CD14-positive monocyte (primary cell): ENCODE data around the gene CD300A. TPM values are rescaled to one million over a fixed set of nuclear protein-coding genes. Genes with fewer than 3 reads are reported as not detected.
A peak's percentile ranks its signal among the peaks of the same experiment; 100 is the strongest.

Experiments used
- DNase-seq, 3 donors: peaks; one replicate each; pipeline ENCODE4 v3.0.0-alpha.2; 2011 to 2022
- H2AFZ ChIP-seq: 2 replicates; pipeline ENCODE4 v1.6.0; 2012; ENCODE audit warnings: mild to moderate bottlenecking, low read depth, low read length, inconsistent platforms; ENCODE audit not compliant: insufficient read depth, poor library complexity, severe bottlenecking
- H3K27ac ChIP-seq, 2 donors: 1 replicate in 1 of 2; 2 replicates in 1 of 2; pipeline ENCODE4 v1.5.1; 2012 to 2013; ENCODE audit warnings: low read length in 2 of 2, control low read depth in 1 of 2, inconsistent platforms in 1 of 2, low read depth in 1 of 2, mild to moderate bottlenecking in 1 of 2
- H3K27me3 ChIP-seq, 2 donors: one replicate each; pipeline versions ENCODE4 v1.6.0 to v1.6.1; 2011 to 2013; ENCODE audit warnings: low read length in 2 of 2; ENCODE audit not compliant: control insufficient read depth in 2 of 2, insufficient read depth in 2 of 2
- H3K36me3 ChIP-seq, 2 donors: replicated peaks in 1 of 2; 1 replicate in 1 of 2; 2 replicates in 1 of 2; pipeline versions ENCODE4 v1.5.1 to v1.6.1; 2012 to 2013; ENCODE audit warnings: low read length in 2 of 2, control low read depth in 1 of 2, inconsistent platforms in 1 of 2, mild to moderate bottlenecking in 1 of 2; ENCODE audit not compliant: insufficient read depth in 2 of 2, control insufficient read depth in 1 of 2
- H3K4me1 ChIP-seq, 2 donors: 1 replicate in 1 of 2; 2 replicates in 1 of 2; pipeline versions ENCODE4 v1.5.1 to v1.6.1; 2012 to 2013; ENCODE audit warnings: low read length in 2 of 2, control low read depth in 1 of 2, inconsistent platforms in 1 of 2, mild to moderate bottlenecking in 1 of 2, moderate library complexity in 1 of 2; ENCODE audit not compliant: insufficient read depth in 2 of 2, control insufficient read depth in 1 of 2
- H3K4me2 ChIP-seq: replicated peaks from 2 replicates; pipeline ENCODE3; 2012; ENCODE audit warnings: low read length, moderate library complexity, mild to moderate bottlenecking; ENCODE audit not compliant: poor library complexity, severe bottlenecking; ENCODE audit errors: extremely low read depth
- H3K4me3 ChIP-seq, 3 experiments: fragments of 200-600 bp in 1 of 3; sonication (generic) in 1 of 3; replicated peaks in 1 of 3; 1 replicate in 2 of 3; 2 replicates in 1 of 3; pipeline ENCODE4 v1.5.1; 2011 to 2013; ENCODE audit warnings: low read length in 3 of 3, mild to moderate bottlenecking in 3 of 3, control low read depth in 2 of 3, low read depth in 2 of 3, inconsistent platforms in 1 of 3, moderate library complexity in 1 of 3
- H3K79me2 ChIP-seq: 2 replicates; pipeline ENCODE4 v1.6.0; 2012; ENCODE audit warnings: mild to moderate bottlenecking, control low read depth, inconsistent platforms, low read length, moderate library complexity; ENCODE audit not compliant: insufficient read depth
- H3K9ac ChIP-seq: 2 replicates; pipeline ENCODE4 v1.6.0; 2017; ENCODE audit warnings: low read length, mild to moderate bottlenecking; ENCODE audit not compliant: insufficient read depth, poor library complexity, severe bottlenecking
- H3K9me3 ChIP-seq, 2 donors: replicated peaks in 1 of 2; 1 replicate in 1 of 2; 2 replicates in 1 of 2; pipeline versions ENCODE4 v1.5.1 to v1.6.1; 2012 to 2013; ENCODE audit warnings: low read length in 2 of 2, control low read depth in 1 of 2; ENCODE audit not compliant: control insufficient read depth in 1 of 2, insufficient read depth in 1 of 2
- H4K20me1 ChIP-seq: 2 replicates; pipeline ENCODE4 v1.6.0; 2012; ENCODE audit warnings: mild to moderate bottlenecking, low read length, control low read depth, moderate library complexity; ENCODE audit not compliant: insufficient read depth
- H3K27ac Mint-ChIP-seq, 7 donors: one replicate each; pipeline ENCODE4 v1.8.0; 2020; ENCODE audit warnings: mild to moderate bottlenecking in 7 of 7, mixed read lengths in 7 of 7, moderate library complexity in 6 of 7, inconsistent platforms in 2 of 7
- H3K27me3 Mint-ChIP-seq, 3 donors: one replicate each; pipeline ENCODE4 v1.8.0; 2021 to 2022; ENCODE audit warnings: low read depth in 3 of 3, mild to moderate bottlenecking in 3 of 3, mixed read lengths in 3 of 3, moderate library complexity in 3 of 3, inconsistent platforms in 1 of 3
- H3K36me3 Mint-ChIP-seq, 2 donors: one replicate each; pipeline ENCODE4 v1.8.0; 2020; ENCODE audit warnings: mixed read lengths in 2 of 2, inconsistent platforms in 1 of 2, mild to moderate bottlenecking in 1 of 2
- H3K4me1 Mint-ChIP-seq: one replicate; pipeline ENCODE4 v1.8.0; 2020; ENCODE audit warnings: mild to moderate bottlenecking, mixed read lengths
- H3K4me3 Mint-ChIP-seq, 2 donors: one replicate each; pipeline ENCODE4 v1.8.0; 2020; ENCODE audit warnings: mild to moderate bottlenecking in 2 of 2, mixed read lengths in 2 of 2, moderate library complexity in 1 of 2
- H3K9me3 Mint-ChIP-seq, 7 donors: one replicate each; pipeline ENCODE4 v1.8.0; 2020 to 2022; ENCODE audit warnings: mixed read lengths in 7 of 7, mild to moderate bottlenecking in 6 of 7, moderate library complexity in 6 of 7, inconsistent platforms in 2 of 7
- WGBS: methylation state at CpG from one replicate; pipeline ENCODE4 v1.1.5; 2013; ENCODE audit warnings: missing lambda C conversion rate; ENCODE audit not compliant: insufficient coverage; 5-methylcytosine and 5-hydroxymethylcytosine counted together
- intact Hi-C, 2 donors: fragments of 100-400 bp; cut with micrococcal nuclease; formaldehyde crosslinking; loops; one replicate each; pipeline versions ENCODE4 v1.15.0 to v1.15.1; 2023
- polyA plus RNA-seq, 3 donors: library from polyadenylated mRNA; depleted of rRNA in 1 of 3; unstranded in 2 of 3; stranded (reverse) in 1 of 3; fragments of 300-500 nt in 2 of 3; fragments of >200 nt in 1 of 3; fragmentation: Illumina TruSeq in 2 of 3; gene quantifications; 1 replicate in 2 of 3; 2 replicates in 1 of 3; pipeline ENCODE4 v1.2.3, GENCODE V29; 2012 to 2021
- TF ChIP-seq, protein P1 (sequence below): fragments of 200-600 bp; IDR thresholded peaks from one replicate; pipeline ENCODE4 v1.8.0; 2022; ENCODE audit warnings: antibody characterized with exemption, mild to moderate bottlenecking

Gene CD300A
- polyA plus RNA-seq, 3 donors: 173 to 222 (median 212) TPM

DNA sequence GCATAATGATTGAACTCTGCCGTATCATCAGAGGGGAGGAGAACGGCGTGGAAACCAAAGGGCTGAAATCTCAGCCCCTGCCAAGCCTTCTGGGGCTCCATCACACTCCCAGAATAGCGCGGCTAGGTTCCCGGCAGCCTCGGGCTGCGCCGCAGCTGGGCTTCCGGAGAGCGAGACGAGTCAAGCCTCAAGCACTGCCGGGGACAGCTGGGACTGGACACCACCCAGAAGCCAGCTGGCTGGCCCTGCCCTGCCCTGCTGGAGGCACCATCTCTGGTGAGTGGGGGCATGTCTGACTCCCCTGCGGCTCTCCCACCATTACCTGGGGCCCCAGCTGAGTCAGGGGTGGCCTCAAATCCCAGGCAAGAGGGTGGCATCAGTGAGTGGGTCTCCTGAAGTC, 41.8 kb upstream of the CD300A start:
- Mint-ChIP-seq H3K4me1 (no peaks in the 10 kb centered on the region), H3K27ac (no peak overlapping the region), H3K4me3 (no peak overlapping the region), H3K36me3 (peaks cover 2 to 3% of the 10 kb centered on the region in 2 donors), H3K9me3 (peaks cover 0 to 3% (median 0%) of the 10 kb centered on the region in 7 donors), H3K27me3 (peaks cover 27 to 54% (median 45%) of the 10 kb centered on the region in 3 donors)
- no peak overlapping the region for H3K9ac ChIP-seq
- H3K9me3 ChIP-seq: peaks cover 0 to 2% of the 10 kb centered on the region in 2 donors
- 96% methylated on average over 14 of the region's 14 CpGs for WGBS
- H3K4me1 ChIP-seq: no peaks in the 10 kb centered on the region
- intact Hi-C loops: loop anchor here in 1 of 2 donors (5.0 kb wide), 1 partner anchor 37 kb away; no protein-coding TSS in a partner anchor
- DNase-seq: no peak
- TF ChIP-seq, protein P1, sequence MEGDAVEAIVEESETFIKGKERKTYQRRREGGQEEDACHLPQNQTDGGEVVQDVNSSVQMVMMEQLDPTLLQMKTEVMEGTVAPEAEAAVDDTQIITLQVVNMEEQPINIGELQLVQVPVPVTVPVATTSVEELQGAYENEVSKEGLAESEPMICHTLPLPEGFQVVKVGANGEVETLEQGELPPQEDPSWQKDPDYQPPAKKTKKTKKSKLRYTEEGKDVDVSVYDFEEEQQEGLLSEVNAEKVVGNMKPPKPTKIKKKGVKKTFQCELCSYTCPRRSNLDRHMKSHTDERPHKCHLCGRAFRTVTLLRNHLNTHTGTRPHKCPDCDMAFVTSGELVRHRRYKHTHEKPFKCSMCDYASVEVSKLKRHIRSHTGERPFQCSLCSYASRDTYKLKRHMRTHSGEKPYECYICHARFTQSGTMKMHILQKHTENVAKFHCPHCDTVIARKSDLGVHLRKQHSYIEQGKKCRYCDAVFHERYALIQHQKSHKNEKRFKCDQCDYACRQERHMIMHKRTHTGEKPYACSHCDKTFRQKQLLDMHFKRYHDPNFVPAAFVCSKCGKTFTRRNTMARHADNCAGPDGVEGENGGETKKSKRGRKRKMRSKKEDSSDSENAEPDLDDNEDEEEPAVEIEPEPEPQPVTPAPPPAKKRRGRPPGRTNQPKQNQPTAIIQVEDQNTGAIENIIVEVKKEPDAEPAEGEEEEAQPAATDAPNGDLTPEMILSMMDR: no peak
- no peak overlapping the region for H3K27ac ChIP-seq
- H3K4me2 ChIP-seq: no peak overlapping the region
- no peak overlapping the region for H3K4me3 ChIP-seq
- H3K27me3 ChIP-seq: peaks cover 3 to 18% of the 10 kb centered on the region in 2 donors
- no peaks in the 10 kb centered on the region for H3K36me3 ChIP-seq
- no peaks in the 10 kb centered on the region for H4K20me1 ChIP-seq
- no peaks in the 10 kb centered on the region for H3K79me2 ChIP-seq
- H2AFZ ChIP-seq: no peak overlapping the region

DNA sequence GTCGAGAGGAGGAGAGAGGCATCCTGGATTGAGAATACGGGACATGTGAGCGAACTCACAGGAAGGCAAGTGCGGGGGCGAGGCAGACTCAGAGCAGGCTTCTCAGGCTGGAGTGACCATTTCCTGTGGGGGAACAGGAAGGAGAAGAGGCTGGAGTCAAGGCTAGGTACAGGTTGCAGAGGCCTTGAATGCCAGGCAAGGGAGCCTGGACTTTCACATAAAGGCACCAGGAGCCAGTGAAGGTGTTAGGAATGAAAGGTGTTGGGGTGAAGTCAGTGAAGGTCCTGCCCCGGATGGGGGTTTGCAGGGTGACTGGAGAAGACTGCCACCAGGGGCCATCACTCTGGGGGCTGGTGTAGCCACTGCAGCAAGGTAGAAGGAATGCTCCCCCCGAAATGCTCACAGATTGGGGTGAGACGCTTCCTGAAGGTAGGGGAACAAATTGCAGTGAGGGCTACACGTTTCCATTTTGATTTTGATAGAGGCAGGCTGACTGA, 39.8 kb upstream of the CD300A start:
- Histone ChIP-seq H3K27ac (no peak overlapping the region), H3K79me2 (no peaks in the 10 kb centered on the region), H3K9me3 (peaks cover 0 to 15% of the 10 kb centered on the region in 2 donors), H3K36me3 (no peaks in the 10 kb centered on the region), H3K4me3 (no peak overlapping the region), H3K9ac (no peak overlapping the region), H3K4me1 (peaks cover 15 to 16% of the 10 kb centered on the region in 2 donors), H3K27me3 (peaks cover 18 to 38% of the 10 kb centered on the region in 2 donors), H4K20me1 (no peaks in the 10 kb centered on the region), H3K4me2 (no peak overlapping the region), H2AFZ (no peak overlapping the region)
- Mint-ChIP-seq H3K27me3 (peaks cover 46 to 68% (median 60%) of the 10 kb centered on the region in 3 donors), H3K4me1 (peaks cover 13% of the 10 kb centered on the region), H3K27ac (peak overlapping the region in 1 of 7 donors; percentile 57), H3K36me3 (peaks cover 3 to 6% of the 10 kb centered on the region in 2 donors), H3K9me3 (peaks cover 0 to 16% (median 7%) of the 10 kb centered on the region in 7 donors), H3K4me3 (no peak overlapping the region)
- intact Hi-C loops: no loop called here
- WGBS: 88% methylated on average over 8 of the region's 9 CpGs
- DNase-seq: no peak
- TF ChIP-seq, protein P1: no peak
